Measurements from ENCODE around the gene COL6A2.

- no peak for TF ChIP-seq REST (IDR thresholded peaks at IDR 0.05; ENCODE audit: low read depth)
- TF ChIP-seq CEBPB (IDR thresholded peaks at IDR 0.05): no peak
- no peak for TF ChIP-seq EP300 (IDR thresholded peaks at IDR 0.05; ENCODE audit: borderline replicate concordance)
- TF ChIP-seq TCF12 (IDR thresholded peaks at IDR 0.05; ENCODE audit: low read depth): no peak
- no peak for TF ChIP-seq MAX (IDR thresholded peaks at IDR 0.05)
- no peak for TF ChIP-seq USF1 (IDR thresholded peaks at IDR 0.05)
- TF ChIP-seq YY1 (IDR thresholded peaks at IDR 0.05; ENCODE audit: low read depth): no peak
- no peak for TF ChIP-seq RAD21 (IDR thresholded peaks at IDR 0.05; ENCODE audit: low read depth)
- TF ChIP-seq CREB1 (IDR thresholded peaks at IDR 0.05; ENCODE audit: low read depth): no peak
- no peak for TF ChIP-seq TAF1 (IDR thresholded peaks at IDR 0.05; ENCODE audit: low read depth)
- TF ChIP-seq FOXM1 (IDR thresholded peaks at IDR 0.05; ENCODE audit: borderline replicate concordance, low read depth): no peak
- TF ChIP-seq TEAD4 (IDR thresholded peaks at IDR 0.05): no peak
- no peak for TF ChIP-seq NFIC (IDR thresholded peaks at IDR 0.05)
Observed at GRCh38 chr21:46108827-46109312, 11.0 kb downstream of the COL6A2 start.

All from Ishikawa (cell line).